ENCODE results near the gene CXCL17.

Gene CXCL17

DNA sequence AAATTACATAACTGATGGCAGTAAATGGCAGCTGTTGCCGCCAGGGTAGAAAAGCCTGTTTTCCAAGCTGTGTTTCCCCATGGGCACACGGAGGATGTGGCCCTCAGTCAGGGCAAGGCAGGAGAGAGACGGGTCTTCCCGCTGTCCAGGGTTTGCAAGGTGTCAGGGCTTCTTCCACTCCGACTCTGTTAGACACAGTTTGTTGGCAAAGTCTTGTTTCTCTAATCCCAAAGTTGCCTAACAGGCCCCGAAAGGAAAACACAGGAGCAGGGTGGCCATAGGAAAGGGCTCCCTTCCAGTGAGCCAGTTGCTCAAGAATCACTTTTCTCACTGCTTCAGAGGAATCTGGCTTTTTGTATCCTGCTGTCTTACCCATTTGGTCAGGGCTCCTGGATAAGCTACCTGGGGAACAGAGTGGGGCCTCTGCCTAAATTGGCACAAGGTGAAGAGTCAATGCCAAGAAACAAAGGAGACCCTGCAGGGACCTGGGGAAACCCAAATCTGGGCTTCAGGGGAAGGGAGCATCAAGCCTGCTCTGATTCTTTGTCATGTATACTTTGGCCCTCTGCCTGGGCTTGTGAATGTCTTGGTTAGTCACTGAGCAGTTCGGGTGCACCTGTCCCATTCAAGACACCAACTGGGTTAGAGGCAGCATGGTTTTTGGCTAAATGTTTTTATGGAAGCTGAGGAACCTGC is 29.0 kb upstream of the CXCL17 start:
- TF ChIP-seq, protein P1, sequence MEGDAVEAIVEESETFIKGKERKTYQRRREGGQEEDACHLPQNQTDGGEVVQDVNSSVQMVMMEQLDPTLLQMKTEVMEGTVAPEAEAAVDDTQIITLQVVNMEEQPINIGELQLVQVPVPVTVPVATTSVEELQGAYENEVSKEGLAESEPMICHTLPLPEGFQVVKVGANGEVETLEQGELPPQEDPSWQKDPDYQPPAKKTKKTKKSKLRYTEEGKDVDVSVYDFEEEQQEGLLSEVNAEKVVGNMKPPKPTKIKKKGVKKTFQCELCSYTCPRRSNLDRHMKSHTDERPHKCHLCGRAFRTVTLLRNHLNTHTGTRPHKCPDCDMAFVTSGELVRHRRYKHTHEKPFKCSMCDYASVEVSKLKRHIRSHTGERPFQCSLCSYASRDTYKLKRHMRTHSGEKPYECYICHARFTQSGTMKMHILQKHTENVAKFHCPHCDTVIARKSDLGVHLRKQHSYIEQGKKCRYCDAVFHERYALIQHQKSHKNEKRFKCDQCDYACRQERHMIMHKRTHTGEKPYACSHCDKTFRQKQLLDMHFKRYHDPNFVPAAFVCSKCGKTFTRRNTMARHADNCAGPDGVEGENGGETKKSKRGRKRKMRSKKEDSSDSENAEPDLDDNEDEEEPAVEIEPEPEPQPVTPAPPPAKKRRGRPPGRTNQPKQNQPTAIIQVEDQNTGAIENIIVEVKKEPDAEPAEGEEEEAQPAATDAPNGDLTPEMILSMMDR (IDR thresholded peaks at IDR 0.05): no peak
- no peak overlapping the region for H3K4me3 ChIP-seq
- DNase-seq (ENCODE audit: low spot score): no peak
- no peak overlapping the region for H3K27ac ChIP-seq

DNA sequence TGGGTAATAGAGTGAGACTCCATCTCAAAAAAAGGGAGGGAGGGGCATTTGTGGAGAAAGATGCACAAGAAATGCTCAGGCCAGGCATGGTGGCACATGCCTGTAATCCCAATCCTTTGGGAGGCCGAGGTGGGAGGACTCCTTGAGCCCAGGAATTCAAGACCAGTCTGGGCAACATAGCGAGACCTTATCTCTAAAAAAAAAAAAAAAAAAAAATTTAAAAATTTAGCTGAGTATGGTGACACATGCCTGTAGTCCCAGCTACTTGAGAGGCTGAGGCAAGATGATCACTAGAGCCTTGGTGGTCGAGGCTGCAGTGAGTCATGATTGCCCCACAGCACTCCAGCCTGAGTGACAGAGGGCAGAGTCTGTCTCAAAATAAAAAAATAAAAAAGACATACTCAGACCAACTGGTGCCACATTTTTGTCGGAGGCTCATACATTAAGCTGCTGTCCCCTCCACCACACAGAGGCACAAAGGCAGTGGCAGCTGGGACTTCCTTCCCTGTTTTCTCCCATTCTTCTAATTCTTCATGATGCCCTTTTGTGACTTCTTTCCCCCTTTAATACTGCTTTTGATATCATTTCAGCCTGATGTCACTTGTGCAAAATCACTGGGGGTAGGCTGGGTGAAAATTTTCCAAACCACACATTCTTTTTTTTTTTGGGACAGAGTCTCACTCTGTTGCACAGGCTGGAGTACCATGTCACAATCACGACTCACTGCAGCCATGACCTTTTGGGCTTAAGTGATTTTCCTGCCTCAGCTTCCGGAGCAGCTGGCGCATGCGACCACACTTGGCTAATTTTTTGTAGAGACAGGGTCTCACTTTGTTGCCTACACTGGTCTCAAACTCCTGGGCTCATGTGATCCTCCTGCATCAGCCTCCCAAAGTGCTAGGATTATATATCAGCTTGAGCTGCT is 26.8 kb upstream of the CXCL17 start:
- Histone ChIP-seq H3K4me3 (no peak overlapping the region), H3K27ac (no peak overlapping the region)
- DNase-seq (ENCODE audit: low spot score): no peak
- TF ChIP-seq, protein P1 (IDR thresholded peaks at IDR 0.05): no peak

- TF ChIP-seq, protein P1 (IDR thresholded peaks at IDR 0.05): no peak
- H3K4me3 ChIP-seq: no peak overlapping the region
- no peak for DNase-seq (ENCODE audit: low spot score)
- no peak overlapping the region for H3K27ac ChIP-seq
Observed at GRCh38 chr19:42468273-42468796, 25.6 kb upstream of the CXCL17 start.

DNA sequence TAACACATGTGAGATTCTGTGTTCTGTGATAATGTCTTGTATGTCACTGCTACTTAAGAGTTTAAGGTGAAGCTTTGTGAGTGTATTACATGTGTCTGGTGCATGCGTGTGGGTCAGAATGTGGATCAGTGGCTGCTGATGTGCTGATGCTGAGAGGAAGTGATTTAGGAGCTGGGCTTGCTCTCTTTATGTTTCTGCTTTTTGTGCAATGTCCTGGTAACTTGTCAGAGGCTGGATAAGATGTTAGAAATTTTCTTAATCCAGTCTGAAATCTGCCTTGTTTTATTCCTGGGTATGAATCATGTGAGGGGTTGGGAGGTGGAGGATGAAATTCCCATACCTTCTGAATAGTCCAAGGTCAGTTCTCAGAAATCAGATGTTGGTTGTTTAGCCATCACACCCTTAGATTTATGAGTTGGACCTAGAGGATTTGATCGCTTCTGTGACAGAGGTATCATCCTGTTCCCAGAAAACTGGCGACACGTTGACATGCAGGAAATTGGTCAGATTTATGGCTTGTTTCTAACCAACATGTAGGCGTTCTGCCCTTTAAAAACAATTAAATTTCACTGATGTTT is 24.5 kb upstream of the CXCL17 start:
- TF ChIP-seq, protein P1 (IDR thresholded peaks at IDR 0.05): no peak
- no peak overlapping the region for H3K27ac ChIP-seq
- no peak for DNase-seq (ENCODE audit: low spot score)
- H3K4me3 ChIP-seq: no peak overlapping the region

GRCh38 chr19:42466521-42467182 is 23.9 kb upstream of the CXCL17 start:
- Histone ChIP-seq H3K27ac (no peak overlapping the region), H3K4me3 (no peak overlapping the region)
- TF ChIP-seq, protein P1 (IDR thresholded peaks at IDR 0.05): no peak
- DNase-seq (ENCODE audit: low spot score): no peak

DNA sequence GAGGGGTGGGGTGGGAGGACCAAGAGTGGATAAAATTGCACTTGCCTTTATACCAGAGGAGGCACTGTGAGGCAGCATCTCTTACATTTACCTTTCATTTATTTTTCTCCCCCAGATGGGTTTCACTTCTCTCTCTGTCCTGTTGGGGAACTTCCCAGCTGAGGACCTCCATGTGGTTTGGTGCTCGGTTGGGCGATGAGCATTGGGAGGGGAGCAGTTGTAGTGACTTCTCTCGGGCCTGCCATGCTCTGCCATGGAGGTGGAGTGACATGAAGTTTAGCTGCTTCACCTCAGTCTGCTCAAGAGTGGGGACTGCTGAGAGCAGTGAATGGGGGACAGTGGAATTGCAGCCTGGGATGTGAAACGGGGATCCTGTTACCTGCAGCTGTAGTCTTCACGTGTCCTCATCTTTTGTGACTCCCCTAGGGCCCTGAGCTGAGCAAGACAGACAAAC is 23.1 kb upstream of the CXCL17 start:
- DNase-seq (ENCODE audit: low spot score): no peak
- TF ChIP-seq, protein P1 (IDR thresholded peaks at IDR 0.05): no peak
- Histone ChIP-seq H3K4me3 (no peak overlapping the region), H3K27ac (no peak overlapping the region)

Data from coronary artery (tissue), 2 donors.